Measurements from ENCODE around the gene HOXD9.

DNA sequence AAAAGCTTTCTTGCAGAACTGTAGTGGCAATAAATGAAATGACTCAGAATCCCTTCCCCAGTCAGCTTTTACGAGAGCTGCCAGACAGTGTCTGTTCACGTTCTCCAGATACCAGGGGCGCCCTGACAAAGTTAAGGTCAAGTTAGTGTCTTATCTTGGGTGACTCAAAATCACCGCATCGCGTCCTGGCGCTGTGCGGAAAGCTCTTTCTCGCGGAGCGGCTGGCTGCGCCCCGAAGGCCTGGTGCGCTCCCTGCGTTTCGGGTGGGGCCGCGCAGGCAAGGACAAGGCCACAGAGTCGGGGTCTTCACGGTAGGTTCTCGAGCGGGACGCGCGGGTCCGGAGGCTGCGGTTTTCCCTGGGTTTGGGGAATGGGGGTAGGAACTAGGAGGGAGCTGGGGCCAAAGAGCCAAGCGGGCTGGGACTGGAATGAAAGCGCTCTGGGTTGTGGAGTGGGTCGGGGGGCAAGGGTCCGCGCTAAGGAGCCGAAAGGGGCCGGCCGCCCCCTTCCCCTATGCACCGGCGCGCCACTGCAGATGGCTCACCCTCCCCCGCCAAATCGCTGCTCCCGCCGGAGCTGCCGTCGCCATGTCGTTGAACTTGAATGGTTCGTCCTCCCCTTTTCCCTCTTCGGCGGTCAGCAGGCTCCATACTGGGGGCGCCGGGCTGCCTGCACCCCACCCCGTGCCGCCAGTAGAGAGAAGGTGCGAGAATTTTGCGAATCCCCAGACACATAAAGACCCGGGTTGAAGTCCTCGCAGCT is 18.0 kb upstream of the HOXD9 start:
- TF ChIP-seq RAD21 (IDR thresholded peaks at IDR 0.05; ENCODE audit: low read depth) (no peak), CEBPB (IDR thresholded peaks at IDR 0.05) (no peak), YY1 (IDR thresholded peaks at IDR 0.05; ENCODE audit: low read depth) (no peak), TAF1 (IDR thresholded peaks at IDR 0.05; ENCODE audit: low read depth) (no peak)
- TF ChIP-seq, protein P1, sequence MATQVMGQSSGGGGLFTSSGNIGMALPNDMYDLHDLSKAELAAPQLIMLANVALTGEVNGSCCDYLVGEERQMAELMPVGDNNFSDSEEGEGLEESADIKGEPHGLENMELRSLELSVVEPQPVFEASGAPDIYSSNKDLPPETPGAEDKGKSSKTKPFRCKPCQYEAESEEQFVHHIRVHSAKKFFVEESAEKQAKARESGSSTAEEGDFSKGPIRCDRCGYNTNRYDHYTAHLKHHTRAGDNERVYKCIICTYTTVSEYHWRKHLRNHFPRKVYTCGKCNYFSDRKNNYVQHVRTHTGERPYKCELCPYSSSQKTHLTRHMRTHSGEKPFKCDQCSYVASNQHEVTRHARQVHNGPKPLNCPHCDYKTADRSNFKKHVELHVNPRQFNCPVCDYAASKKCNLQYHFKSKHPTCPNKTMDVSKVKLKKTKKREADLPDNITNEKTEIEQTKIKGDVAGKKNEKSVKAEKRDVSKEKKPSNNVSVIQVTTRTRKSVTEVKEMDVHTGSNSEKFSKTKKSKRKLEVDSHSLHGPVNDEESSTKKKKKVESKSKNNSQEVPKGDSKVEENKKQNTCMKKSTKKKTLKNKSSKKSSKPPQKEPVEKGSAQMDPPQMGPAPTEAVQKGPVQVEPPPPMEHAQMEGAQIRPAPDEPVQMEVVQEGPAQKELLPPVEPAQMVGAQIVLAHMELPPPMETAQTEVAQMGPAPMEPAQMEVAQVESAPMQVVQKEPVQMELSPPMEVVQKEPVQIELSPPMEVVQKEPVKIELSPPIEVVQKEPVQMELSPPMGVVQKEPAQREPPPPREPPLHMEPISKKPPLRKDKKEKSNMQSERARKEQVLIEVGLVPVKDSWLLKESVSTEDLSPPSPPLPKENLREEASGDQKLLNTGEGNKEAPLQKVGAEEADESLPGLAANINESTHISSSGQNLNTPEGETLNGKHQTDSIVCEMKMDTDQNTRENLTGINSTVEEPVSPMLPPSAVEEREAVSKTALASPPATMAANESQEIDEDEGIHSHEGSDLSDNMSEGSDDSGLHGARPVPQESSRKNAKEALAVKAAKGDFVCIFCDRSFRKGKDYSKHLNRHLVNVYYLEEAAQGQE (IDR thresholded peaks at IDR 0.05; ENCODE audit: low read depth), result no peak

Measured in Ishikawa (cell line).